GM19239 (cell line): ENCODE results near the gene ZDHHC4.
"Not testable (repeated sequence)": the region's sequence is repeated elsewhere in the genome, so short reads cannot be mapped to it uniquely, and the experiment has no call there.

ENCODE experiments used
- DNase-seq: peaks from one replicate; pipeline ENCODE4 v3.0.0; 2011; ENCODE audit warnings: low spot score; ENCODE audit not compliant: insufficient read length
- FAIRE-seq: peaks from 2 replicates; lab custom pipeline; 2011; peaks lifted over from hg19 to GRCh38; lab: Jason Lieb, UNC

Gene ZDHHC4

DNA sequence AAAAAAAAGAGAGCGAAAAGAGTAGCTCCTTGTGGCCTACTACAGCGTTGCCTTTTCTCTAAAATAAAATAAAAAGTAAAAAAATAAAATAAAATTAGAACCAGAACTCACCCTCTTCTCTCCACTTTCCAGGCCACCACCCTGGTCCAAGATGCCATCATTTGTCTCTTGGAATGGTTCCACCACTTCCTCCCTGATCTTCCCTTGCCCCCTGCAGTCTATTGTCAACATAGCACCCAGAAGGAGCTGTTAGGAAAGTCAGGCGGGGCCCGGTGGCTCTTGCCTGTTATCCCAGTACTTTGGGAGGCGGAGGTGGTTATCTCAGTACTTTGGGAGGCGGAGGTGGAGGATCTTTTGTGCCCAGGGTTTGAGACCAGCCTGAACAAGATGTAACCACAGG, 18.4 kb upstream of the ZDHHC4 start:
- DNase-seq, result no peak
- no peak for FAIRE-seq

DNA sequence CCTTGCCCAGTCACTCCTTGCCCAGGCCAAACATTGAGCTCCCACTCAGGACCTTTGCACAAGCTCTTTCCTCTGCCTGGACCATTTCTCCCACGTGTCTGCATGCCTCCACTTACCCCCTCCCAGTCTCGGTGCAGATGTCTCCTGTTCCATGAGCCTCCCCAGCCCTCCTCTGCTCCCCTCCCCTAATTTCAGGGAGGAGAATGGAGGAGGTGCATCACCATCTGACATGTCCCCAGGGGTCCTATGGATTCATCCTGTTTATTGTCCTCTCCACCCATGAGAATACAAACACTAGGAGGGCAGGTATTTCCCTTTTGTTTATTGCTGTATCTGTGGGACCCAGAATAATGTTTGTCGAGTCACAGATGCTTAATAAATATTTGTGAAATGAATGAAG, 17.4 kb upstream of the ZDHHC4 start:
- FAIRE-seq, result no peak
- DNase-seq, result no peak

DNA sequence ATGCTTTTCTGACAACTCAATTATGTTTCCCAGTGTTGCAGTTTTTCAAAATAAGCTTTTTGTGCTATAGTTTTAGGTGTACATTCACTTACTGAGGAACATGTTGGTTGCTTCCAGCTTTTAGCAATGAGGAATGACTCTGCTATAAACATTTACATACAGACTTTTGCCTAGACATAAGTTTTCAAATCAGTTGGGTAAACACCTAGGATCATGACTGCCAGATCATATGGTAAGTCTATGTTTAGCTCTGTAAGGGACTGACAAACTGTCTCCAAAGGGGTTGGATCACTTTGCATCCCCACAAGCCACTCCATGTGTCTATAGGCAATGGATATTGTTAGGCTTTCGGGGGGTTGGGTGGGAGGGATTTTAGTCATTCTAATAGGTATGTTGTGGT, 15.1 kb upstream of the ZDHHC4 start:
- DNase-seq (no peak), FAIRE-seq (no peak)

DNA sequence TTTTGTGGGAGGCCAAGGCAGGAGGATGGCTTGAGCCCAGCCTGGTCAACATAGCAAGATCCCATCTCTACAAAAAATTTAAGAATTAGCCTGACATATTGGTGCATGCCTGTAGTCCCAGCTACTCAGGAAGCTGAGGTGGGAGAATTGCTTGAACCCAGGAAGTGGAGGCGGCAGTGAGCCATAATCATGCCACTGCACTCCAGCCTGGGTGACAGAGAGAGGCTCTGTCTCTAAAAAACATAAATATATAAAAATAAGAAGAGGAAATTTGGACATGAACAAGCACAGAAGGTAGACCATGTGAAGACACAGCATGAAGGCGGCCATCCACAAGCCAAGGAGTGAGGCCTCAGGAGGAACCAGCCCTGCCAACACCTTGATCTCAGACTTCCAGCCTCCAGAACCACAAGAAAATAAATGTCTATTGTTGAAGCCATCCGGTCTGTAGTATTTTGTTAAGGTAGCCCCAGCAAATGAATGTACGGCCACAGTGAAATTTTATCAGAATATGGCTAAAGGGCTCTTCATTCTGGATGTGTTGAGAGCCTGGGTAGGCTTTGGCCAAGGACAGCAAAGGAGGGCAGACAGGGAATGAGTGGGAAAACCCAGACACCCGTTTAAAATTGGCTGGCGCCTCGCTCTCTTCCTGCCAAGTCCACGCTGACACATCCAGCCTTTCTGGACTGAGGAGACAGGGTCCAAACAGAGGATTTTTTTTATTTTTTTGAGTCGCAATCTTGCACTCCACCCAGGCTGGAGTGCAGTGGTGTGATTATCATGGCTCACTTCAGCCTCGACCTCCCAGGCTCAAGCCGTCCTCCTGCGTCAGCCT, 13.1 kb upstream of the ZDHHC4 start:
- FAIRE-seq, result no peak
- no peak for DNase-seq

DNA sequence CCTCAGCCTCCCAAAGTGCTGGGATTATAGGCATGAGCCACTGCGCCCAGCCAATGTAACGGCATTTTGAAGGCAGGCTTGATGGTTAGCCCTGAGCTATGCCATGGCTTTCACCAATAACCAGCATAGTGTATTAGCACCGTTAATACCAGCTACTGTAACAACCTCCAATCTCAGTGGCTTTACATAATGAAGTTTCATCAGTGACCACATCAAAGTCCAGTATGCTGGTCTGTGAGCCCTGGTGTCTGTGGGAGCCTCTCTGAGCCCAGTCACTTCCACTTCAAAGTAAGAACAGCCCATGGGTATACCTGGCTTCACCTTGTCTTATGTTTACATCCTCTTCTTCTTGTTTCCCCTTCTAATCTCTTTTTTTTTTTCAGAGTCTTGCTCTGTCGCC, 11.6 kb upstream of the ZDHHC4 start:
- FAIRE-seq, result no peak

DNA sequence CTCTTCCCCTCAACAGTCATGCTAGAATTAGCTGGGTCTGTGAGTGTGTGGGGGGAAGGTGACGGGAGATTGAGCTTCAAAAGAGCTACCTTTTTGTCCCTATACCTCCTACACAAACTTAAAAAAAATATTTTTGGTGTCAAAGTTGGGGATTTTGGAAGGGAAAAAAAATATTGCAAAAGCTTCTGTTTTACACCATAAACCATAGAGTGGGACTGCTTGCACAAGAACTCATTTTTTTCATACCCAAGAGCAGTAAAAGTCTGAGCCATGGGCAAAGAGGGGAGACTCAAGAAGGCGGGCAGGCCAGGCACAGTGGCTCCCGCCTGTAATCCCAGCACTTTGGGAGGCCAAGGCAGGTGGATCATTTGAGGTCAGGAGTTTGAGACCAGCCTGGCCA, 9.4 kb upstream of the ZDHHC4 start:
- no peak for FAIRE-seq
- DNase-seq, result no peak

More for the DNA sequence above, 11.6 kb upstream of the ZDHHC4 start:
- no peak for DNase-seq

DNA sequence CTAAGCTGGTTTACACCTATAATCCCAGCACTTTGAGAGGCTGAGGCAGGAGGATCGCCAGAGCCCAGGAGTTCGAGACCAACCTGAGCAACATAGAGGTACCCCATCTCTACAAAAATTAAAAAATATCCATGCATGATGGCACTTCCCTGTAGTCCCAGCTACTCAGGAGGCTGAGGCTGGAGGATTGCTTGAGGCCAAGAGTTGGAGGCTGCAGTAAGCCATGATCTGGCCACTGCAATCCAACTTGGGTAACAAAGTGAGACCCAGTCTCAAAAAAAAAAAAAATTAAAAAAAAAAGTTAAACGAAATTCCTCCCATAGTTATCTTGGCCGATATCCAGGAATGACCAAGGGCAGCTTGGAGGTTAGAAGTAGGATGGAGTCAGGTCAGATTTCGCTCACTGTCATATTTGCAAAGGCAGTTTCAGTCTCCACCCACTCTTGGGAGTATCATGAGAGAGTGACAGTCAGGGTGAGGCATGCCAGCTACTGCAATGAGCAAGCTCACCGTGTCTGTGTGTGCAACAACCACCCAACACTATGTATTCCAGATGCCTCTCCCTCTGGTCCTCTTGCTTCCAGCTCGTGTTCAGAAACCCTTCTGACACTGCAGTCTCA, 6.0 kb upstream of the ZDHHC4 start:
- FAIRE-seq, result no peak
- no peak for DNase-seq

DNA sequence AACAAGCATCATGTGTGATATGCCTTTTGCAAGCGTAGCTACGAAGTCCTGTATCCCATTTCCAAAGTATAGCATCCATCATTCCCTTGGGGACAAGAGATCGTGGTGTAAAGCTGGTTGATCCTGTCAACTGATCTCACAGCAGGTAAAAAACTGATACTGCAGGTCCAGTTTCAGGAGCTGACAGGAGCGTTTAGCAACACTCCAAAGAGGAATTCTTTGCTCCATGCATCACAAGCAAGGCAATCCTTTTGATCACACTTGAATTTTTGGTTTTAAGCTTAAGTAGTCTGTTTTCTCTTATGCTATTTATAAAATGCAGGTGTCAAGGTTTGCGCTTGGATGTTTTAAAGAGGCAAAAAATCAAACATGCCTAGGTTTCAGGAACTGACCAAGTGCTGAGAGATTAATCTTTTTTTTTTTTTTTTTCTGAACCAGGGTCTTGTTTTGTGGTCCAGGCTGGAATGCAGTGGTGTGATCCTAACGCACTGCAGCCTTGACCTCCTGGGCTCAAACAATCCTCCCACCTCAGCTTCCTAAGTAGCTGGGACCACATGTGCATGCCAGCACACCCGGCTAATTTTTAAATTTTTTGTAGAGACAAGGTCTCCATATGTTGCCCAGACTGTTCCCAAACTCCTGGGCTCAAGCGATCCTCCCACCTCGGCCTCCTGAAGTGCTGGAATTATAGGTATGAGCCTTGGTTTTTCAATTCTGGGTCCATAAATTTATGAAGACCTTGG, 1.8 kb upstream of the ZDHHC4 start:
- no peak for FAIRE-seq
- no peak for DNase-seq

DNA sequence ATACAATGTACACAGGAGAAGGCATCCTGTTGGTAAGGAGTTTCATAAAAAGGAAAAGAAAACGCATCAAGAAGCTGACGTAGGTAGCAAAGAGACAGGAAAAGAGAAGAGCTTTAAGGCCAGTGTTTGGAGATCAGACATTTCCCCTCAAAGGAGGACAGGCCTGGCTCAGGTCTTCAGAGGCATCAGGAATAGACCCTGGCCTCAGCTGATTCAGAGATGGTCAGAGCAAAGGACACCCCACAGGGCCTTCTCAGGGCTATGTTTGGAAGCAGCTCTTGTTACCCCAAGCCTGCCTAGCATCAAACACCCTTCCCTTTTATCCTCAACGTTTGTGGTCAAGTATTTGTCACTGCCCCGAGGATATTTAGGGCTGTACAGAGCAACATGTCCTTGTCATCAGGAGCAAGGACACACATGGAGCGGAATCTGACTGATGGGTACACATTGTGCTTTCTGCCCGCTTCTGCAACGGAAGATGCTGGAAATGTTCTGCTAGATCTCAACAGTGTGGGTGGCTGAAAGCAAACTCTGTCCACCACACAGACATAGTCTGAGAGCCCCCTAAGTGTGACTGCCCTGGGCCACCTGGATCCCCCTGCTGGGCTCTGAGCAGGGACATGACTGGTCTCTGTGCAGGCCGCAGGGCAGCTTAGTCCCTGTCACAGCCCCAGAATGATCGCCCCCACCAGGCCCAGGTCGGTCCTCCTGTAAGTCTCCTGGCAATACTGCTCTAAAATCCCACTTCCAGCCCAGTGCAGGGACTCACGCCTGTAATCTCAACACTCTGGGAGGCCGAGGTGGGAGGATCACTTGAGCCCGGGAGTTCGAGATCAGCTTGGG, 1.0 kb upstream of the ZDHHC4 start:
- no peak for FAIRE-seq
- DNase-seq, result no peak

DNA sequence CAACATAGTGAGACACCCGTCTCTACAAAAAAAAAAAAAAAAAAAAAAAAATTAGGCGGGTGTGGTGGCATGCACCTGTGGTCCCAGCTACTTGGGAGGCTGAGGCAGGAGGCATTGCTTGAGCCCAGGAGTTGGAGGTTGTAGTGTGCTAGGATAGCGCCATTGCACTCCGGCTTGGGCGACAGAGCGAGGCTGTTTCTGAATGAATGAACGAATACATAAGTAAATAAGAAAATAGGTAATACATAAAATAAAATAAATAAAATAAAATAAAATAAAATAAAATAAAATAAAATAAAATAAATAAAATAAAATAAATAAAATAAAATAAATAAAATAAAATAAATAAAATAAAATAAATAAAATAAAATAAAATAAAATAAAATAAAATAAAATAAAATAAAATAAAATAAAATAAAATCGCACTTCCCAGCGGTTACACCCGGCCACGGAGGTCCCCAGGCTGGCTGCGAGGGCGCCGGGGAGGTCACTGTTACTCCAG, 336 bp upstream of the ZDHHC4 start:
- not testable (repeated sequence) for FAIRE-seq, DNase-seq

DNA sequence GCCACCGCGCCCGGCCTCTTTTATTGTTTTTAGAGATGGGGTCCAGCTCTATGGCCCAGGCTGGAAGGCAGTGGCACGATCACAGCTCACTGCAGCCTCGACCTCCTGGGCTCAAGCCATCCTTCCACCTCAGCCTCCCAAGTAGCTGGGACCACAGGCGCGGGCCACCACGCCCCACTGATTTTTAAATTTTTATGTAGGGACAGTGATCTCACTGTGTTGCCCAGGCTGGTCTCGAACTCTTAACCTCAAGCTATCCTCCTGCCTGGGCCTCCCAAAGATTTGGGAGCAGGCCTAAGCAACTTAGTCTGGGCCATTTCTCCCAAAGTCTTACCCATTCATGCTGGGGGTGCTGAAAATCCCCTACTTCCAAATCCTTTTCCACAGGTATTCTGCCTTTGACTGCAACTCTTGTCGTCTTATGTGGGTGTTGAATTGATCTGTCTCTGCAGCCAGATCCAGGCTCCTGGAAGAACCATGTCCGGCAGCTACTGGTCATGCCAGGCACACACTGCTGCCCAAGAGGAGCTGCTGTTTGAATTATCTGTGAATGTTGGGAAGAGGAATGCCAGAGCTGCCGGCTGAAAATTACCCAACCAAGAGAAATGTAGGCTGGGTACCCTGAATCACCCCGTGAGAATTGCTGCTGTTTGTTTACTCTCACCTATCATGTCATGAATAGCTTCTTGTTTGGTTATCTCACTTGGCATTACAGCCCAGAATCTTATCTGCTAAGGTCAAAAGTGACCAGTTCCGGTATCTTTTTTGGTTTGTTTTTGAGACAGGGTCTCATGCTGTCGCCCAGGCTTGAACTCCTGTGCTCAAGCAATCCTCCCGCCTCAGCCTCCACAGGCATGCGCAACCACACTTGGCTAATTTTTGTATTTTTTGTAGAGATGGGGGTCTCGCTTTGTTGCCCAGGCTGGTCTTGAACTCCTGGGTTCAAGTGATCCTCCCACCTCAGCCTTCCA, 1.1 kb downstream of the ZDHHC4 start:
- no peak for DNase-seq
- no peak for FAIRE-seq

DNA sequence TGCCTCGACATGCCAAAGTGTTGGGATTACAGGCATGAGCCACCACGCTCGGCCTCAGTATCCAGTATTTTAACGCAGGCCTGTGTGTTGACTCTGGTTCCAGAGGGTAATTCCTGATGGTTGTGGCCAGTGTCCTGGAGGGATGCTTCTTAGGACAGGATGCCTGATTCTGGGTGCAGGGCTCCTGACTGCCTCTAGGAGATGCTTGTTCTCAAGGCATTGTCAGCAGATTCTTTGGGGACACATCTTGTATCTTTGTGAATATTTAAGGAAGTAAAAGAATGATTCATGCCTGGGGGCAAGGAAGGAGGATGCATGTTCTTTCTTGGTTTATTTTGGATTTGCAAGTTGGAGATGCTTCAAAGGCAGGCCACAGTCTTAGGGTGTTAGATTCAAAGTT, 2.2 kb downstream of the ZDHHC4 start:
- DNase-seq (no peak), FAIRE-seq (no peak)

DNA sequence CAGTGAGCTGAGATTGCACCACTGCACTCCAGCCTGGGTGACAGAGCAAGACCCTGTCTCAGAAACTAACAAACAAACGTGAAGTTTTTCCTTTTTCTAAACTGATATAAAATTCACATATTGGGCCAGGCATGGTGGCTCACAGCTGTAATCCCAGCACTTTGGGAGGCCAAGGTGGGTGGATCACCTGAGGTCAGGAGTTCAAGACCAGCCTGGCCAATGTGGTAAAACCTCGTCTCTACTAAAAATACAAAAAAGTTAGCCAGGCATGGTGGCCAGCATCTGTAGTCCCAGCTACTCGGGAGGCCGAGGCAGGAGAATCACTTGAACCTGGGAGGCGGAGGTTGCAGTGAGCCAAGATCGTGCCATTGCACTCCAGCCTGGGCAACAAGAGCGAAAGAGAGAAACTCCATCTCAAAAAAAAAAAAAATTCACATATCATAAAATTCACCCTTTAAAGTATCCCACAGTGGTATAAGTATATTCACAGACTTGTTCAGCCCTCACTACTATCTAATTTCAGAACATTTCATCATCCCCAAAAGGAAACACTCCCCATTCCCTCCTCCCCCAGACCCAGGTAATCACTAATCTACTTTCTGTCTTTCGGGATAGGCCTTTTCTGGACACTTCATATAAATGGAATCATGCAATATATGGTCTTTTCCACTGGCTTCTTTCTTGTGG, 8.6 kb downstream of the ZDHHC4 start:
- FAIRE-seq, DNase-seq: not testable (repeated sequence)

DNA sequence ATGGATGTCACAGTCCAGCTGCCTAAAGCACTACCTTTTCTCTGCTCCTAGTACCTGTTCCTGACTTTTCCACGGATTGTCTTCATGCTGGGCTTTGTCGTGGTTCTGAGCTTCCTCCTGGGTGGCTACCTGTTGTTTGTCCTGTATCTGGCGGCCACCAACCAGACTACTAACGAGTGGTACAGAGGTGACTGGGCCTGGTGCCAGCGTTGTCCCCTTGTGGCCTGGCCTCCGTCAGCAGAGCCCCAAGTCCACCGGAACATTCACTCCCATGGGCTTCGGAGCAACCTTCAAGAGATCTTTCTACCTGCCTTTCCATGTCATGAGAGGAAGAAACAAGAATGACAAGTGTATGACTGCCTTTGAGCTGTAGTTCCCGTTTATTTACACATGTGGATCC, 11.3 kb downstream of the ZDHHC4 start:
- FAIRE-seq (no peak), DNase-seq (no peak)

DNA sequence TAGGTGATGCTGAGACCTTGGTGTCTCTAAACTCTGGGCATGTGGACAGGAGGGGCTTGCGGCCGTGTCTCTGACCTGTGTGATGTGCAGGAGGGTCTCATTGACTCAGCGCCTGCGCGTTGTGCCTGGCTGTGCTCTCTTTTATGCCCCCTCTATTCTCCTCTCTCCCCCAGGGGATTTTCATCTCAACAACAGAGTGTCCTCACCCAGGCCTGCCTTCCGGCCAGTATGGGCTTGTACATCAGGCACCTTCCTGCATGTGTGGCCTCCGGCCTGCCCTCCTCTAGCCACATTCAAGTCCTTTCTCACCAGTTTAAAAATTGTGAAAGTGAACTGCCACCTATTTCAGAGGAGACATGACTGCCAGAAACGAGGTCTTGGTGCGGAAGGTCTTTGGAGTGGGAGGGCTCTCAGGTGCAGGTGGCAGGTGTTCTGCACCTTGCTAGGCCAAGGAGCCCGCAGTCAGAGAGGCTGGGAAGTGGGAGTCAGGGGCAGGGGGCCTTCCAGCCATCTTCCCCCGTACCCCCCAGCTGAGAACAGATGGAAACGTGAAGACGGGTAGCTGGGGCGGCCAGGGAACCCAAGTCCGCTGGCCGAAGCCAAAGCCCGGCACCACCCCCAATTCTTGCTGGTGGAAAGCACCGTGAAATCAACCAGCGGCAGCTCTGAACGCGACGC, 12.0 kb downstream of the ZDHHC4 start:
- no peak for DNase-seq
- FAIRE-seq, result no peak

DNA sequence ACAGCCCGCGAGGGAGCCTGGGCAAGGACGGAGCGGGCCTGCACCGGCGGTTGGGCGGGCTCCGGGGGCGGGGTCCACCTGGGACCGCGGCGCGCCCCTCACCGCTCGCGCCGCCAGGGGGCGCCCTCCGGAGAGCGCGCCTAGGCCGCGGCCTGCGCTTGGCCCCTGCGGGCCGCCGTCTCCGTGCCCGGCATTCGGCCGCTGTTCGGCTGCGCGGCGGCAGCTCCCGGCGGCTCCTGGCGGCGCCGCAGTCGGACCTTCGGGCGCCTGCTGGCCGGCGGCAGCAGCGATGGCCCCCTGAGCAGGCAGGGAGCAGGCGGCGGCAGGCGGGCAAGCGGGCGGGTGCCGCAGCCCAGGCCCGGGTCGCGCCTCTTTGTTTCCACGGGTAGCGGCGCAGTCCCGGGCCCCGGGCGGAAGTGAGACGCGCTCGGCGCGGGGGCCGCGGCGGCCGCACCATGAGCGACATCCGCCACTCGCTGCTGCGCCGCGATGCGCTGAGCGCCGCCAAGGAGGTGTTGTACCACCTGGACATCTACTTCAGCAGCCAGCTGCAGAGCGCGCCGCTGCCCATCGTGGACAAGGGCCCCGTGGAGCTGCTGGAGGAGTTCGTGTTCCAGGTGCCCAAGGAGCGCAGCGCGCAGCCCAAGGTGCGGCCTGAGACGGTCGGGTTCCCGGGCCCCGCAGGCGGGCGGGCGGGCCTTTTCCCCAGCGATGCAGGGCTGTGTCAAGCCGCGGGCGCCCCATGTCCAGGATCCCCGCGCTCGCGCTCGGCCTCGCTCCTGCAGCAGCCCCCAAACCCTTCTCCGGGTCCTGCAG, 12.8 kb downstream of the ZDHHC4 start, which contains the start of gene INTS15:
TSS of gene INTS15 (plus strand) at position 193 of the 816 bp plus-strand sequence. CDS start at position 456, 263 bp downstream.
- peak; percentile 85 for DNase-seq
- peak; percentile 45 for FAIRE-seq

DNA sequence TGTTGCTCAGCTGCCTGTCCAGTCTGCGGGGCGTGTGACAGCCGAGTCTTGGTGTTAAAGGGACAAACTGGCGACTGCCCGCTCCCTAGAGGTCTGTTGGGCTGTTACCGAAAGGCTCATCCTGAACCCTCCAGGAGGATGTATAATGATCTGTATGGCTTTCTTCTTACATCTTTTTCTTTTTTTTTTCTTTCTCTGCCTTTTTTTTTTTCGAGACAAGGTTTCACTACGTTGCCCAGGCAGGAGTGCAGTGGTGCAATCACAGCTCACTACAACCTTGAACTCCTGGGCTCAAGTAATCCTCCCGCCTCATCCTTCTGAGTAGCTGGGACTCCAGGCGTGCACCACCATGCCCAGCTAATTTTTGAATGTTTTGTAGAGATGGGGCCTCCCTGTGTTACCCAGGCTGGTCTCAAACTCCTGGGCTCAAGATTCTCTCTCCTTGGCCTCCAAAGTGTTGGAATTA, 13.4 kb downstream of the ZDHHC4 start:
- DNase-seq (no peak), FAIRE-seq (no peak)
